SIG-M5 treated with dmso at 0.1 percent for 504 hours (cell line): ENCODE measurements around the gene TEX44.

ENCODE experiments used
- DNase-seq: peaks from one replicate; lab custom pipeline; 2025; ENCODE audit not compliant: unreplicated experiment; lab: John Stamatoyannopoulos, UW

The TEX44 gene

DNA sequence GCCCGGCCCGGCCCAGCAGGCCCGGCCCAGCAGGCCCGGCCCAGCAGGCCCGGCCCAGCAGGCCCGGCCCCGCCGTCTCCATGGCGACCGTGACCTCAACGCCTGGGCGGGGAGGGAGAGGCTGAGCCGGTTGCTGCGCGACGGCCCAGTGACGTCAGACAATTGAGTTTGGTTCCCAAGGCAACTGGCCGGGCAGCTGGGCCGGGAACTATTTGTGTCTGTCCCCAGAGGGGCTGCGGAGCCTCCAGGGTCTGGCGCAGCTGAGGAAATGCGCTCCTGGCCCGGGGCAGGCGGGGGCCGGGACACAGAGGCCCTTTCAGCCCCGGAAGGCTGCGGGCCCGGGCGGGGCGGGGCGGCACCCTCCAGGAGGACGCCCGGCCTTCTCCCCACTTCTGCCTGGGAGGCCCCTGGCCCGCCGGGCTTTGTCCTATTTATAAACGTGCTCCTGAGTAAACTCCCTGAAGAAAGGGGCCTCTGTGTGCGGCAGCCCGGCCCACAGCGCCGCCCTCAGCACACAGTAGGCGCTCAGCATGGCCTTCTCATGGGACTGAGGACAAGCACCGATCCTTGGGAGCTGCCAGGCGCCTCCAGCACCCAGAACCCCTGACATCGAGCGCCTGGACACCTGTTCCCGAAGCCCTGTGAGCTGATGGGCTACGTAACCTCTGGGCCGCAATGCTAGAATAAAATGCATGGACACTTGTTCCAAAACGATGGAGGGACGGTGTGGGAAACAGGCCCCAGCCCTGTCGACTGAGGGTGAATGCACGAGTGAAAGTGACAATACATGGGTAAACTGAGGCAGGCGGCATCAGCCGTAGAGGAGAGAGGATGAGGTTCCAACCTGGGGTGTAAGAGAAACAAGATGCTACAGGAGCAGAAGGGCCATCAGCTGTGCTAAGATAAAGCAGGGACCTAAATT lies 12.3 kb downstream of the TEX44 start:
- peak; percentile 84 for DNase-seq

DNA sequence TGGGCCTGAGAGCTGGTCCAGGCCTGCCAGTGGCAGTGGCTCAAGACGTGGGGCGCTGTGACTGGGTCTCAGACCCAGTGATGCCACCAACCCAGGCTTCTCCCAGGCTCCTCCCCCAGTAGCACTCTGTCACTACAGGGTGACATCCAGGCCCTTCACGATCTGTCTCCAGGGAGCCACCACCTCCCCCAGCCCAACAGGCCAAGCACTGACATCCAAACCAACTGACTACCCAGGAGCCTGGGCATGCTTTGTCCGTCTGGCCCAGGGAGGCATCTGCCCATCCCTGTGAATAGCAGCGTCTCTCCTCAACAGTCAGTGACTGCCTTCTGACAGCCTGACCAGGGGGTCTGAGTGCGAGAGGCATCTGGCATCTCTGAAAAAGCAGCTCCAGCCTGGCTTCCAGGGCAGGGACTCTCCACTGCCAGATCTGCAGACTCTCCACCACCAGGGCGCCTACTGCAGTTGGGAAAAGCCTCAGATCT lies 13.0 kb downstream of the TEX44 start:
- DNase-seq, result no peak

GRCh38 chr2:231606941-231607340 lies 14.3 kb downstream of the TEX44 start:
- DNase-seq, result no peak

DNA sequence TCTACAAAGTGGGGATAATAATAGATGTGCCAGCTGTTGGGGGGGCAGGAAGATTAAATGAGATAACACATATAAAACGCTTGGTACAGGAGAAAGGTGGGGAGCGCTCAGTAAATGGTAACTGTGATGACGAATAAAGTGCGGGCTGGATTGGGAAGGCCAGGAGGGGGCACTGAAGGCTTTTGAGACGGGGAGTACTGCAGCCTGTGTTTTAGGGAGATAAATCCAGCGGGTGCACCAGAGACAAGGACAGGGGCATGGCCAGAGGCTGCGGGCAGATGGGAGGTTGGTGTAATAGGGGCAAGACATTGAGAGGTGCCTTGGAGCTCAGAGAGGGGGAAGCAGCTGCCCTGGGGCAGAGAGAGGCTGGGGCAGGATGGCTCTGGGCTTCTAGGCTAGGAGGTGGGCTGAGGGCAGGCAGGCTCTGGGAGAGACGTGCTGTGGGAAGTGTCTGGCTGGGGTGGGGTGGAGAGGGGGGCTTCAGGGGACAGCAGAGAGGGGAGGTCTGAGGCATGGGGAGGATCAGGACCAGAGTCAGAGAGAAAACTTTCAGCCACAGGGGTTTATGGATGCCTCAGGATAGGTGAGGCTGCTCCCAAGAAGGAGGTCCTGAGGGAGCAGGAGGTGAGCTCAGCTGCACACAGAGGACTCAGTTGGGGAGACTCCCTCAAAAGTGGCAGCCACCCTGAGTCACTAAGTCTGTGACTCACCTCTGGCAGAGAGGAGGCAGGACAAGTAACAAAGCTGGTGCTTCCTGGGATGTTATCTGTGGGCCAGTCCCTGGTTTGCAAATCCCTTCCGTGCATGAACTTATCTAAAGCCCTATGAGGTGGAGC lies 18.8 kb downstream of the TEX44 start:
- DNase-seq, result peak; percentile 82

DNA sequence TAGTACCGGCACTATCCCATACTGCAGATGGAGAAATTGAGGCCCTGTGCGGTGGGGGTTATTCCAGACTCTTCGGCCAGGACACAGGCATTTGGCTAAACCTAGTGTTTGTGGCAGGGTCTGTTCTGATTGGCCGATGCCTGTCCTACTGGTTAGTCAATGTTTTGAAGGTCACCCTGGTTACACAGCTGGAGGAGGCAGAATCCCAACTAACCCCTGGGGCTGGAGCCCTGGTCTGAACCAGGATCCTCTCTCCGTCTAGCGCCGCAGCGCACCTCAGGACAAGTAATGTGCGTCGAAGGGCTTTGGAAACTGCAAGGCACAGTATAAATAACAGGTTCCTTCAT lies 19.4 kb downstream of the TEX44 start:
- DNase-seq, result peak; percentile 92

DNA sequence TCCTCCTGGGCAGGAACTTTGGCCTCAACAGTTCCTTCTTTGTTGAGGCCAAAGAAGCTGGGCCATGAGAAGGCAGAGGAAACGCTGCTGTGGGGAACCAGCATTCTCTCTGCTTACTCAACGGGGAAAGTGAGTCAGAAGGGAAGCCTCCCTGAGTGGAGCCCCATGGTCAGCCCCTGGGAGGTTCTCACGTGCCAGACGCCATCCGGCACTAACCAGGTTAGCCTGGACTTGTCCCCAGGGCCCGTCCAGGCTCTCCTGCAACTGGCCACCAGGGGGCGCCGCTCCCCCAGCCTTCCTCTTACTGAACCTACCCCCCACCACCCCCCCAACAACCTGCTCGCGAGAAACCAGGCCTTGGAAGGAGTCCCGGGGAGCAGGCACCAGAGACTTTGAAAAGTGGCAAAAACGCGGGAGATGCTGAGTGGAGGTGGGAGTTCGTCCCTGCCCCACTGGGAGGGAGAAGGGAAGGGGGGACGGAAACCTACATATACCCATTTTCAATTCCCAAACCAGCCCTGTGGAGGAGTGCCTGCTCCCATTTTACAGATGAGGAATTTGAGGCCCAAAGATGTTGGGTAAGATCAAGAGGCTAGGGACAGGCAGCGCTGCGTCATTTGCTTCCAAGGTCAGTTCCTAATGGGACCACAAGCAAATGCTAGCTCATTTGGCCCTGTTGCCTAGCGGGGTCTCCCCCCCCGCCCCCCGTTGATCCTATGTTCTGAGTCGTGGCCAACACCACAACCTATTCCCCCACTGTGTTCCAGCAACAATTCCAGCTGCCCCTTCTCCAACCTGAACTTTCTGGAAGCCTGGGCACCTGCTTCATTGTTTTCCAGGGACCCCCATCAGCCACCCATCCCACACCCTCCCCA lies 20.0 kb downstream of the TEX44 start:
- peak; percentile 98 for DNase-seq

GRCh38 chr2:231613331-231613662 lies 20.6 kb downstream of the TEX44 start:
- DNase-seq, result peak; percentile 85

DNA sequence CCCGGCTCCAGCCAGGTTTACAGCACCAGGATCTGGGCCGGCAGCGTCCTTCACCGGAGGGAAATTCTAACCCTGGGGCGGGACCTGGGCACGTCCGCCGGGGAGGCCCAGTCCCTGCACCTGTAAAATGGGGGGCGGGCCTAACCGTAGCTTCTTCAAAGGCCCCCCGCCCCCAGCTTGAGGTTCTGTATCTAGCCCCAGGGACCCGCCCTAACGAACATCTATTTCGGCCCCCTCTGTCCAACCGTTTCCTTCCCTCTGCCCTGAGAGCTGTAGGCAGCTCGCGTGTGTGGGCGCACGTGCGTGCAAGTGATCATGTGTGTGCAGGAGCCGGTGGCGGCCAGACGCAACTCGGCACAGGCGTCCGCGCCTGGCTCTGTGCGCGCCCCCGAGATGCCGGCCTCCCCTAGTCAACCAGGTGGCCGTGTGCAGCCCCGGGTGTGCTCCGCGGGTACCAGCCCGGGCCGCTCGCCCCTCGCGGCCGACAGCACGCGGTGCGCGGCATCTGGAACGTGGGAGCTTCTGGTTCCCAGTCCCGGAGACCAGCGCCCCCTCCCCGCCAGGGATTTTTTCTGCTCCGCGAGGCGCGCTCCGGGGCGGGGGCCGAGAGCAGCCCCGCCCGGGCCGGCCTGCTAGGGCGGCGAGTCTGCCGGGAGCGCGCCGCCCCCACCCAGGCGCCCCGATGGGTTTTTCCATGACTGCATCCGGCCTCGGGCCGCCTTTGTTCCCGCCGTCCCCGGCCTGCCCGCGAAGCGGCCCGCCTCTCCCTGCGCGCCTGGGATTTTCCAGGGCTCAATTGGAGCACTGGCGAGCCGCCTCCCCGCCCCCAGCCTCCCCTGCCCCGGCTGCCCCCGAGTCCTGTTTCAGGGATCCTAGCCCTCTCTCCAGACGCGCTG lies 21.2 kb downstream of the TEX44 start:
- DNase-seq, result peak; percentile 98

- peak; percentile 75 for DNase-seq
Measured at GRCh38 chr2:231614559-231615057, 21.9 kb downstream of the TEX44 start.

DNA sequence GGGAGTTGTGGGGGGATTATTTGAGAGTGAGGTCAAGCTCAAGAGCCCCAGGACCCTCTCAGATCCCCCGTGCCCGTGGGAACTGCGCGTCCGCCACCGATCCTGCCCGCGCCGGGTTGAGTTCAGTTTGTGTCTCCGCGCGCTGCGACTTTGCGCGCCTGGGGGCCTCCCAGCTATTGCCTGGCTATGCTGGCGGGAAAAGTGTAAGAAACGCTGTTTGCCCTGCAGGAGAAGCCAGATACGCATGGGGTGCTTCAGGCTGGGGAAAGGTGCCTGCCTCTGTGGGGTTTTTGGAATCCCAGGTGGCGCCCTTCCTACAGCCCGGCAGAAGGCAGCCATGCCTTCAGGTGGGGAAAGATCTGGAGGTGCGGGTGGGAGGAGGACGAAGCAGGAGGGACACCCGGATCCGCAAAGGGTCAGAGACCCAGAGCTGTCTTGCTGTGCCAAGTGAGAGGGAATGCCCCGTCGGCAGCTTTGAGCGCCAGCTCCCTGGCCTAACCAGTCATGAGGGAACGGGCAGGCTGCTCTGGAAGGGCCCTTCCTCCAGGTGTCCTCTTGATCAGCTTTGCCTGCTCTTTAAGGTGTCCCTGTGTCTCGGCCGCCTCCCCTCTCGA lies 22.5 kb downstream of the TEX44 start:
- no peak for DNase-seq

DNA sequence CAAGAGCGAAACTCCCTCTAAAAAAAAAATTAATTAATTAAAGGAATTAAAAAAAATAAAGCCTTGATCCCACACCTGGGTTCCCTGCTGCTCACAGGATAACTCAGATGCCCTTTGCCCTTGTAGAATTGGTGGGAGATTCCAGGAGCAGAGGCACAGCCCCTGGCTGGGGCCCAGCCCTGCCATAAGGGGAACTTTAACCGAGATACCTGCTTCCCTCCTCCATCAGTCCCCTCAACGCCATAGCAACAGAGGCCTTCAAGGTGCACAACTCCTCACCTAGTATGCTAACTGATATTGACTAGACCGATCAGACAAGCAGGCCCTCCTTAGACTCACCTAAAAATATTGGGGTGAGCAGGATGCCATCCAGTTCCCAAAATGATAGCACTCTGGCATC lies 23.6 kb downstream of the TEX44 start:
- no peak for DNase-seq

GRCh38 chr2:231617059-231617926 lies 24.6 kb downstream of the TEX44 start:
- no peak for DNase-seq

DNA sequence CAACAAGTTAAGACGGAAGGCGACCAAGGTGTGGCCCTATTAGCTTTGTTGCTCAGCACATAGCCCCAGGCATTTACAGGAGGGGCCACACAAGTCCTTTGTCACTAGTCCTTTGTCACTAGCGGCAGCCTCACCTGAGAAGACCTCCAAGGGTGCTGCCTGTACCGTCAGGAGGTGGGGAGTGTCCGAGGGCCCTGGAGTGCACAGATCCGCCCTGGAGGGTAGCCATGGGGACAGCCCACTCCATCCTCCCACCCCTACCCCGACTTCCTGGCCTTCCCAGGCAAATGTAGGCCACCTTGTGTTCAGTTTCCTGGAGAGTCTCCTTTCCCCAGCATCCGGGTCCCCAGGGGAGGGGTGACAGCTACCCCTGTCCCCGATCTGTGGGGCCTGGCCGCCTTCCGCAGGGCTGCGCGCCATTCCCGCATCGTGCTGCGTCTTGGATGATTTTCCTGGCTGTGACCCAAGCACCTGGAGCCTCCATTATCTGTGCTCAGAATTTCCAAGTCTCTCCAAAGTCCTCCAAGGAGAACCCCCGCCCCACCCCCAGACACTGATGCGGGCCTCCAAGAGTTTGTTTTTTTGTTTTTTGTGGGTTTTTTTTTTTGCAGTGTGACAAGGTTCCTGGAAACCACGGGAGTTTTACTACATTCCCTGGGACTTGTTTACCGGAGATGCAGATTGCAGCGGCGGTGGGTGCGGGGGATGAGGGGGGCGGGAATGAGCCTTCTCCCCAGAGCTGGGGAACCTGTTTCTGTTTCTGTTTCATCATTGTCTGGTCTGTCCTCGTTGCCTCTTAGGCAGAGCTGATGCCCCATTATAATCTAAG lies 28.6 kb downstream of the TEX44 start:
- DNase-seq, result no peak

DNA sequence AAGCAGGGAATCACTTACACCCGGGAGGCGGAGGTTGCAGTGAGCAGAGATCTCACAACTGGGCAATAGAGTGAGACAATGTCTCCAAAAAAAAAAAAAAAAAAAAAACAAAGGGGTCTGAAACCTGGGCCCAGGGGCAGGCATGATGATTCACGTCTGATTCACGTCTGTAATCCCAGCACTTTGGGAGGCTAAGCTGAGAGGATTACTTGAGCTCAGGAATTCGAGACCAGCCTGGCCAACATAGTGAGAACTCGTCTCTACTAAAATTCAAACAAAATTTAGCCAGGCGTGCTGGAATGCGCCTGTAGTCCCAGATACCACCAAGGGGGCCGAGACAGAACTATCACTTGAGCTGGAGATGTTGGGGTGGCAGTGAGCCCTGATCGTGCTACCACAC lies 30.3 kb downstream of the TEX44 start:
- no peak for DNase-seq

DNA sequence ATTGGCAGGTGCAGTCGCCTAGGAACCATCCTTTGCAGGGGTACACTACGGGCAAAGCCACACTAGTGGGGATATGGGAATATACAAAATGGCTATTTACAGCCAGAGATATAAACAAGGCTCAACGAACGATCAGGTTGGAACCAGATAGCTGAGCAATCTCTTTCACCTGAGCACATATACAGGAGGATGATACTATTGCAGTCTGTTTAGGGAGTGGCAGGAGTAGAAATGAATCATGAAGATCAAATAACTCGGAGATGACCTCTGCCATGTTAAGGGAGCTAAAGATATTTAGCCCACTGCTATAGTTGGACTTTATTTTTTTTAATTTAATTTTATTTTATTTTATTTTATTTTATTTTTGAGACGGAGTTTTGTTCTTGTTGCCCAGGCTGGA lies 33.8 kb downstream of the TEX44 start:
- no peak for DNase-seq

DNA sequence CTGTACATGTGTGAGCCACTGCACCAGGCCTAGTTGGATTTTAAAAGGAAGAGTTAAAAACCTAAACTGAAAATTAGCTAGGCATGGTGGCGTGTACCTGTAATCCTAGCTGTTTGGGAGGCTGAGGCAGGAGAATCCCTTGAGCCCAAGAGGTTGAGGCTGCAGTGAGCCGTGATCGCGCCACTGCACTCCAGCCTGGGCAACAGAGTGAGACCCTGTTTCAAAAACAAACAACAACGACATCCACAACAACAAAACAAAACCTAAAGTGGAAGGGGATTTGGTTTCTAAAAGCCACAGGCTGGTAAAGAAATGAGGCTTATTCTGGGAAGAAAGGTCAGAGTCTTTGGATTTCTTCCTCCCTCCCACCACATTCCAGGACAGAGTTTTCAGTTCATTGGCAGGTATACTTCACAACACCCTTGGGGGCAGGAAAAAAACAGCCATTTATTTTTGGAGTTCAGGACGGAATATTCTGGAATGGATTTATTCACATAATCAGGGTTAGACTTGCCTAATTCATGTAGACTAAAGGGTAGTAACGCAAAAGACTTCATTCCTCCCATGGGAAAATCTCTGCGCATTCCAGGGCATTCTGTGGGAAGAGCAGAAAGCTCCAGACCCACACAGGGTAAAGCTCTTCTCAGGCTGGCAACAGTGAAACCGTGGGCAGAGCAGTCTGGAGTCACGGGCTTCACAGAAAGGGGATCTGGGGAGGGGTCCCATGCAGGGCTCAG lies 34.9 kb downstream of the TEX44 start:
- no peak for DNase-seq

DNA sequence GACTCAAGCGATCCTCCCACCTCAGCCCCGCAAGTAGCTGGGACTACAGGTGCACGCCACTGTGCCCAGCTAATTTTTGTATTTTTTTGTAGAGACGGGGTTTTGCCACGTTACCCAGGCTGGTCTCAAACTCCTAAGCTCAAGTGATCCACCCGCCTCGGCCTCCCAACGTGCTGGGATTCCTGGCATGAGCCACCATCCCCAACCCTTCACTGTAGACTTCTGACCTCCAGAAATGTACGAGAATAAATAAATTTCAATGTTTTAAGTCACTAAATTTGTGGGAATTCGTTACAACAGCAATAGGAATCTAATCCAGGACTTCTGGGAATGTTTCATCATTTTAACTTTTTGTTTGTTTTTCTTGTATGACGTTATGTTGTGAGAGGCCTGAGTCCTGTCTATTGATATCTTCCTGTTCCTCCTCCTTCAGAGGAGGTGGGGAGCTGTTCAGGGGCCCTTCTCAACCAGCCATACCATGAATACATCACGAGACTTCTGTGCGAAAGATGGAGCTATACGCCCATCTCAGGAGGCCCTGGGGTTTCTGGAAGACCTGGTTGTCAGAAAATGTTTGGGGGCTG lies 40.0 kb downstream of the TEX44 start:
- DNase-seq, result no peak
